Loucy (cell line): ENCODE results near the gene TASP1.

ENCODE experiments used
- H2AFZ ChIP-seq: fragments of 200-600 bp; sonication (generic); 2 replicates; pipeline ENCODE4 v1.6.0; 2016; ENCODE audit warnings: antibody characterized with exemption, mild to moderate bottlenecking, low read length, moderate library complexity
- H3F3A ChIP-seq: fragments of 200-600 bp; 2 replicates; pipeline ENCODE4 v1.6.0; 2016; ENCODE audit warnings: antibody characterized with exemption, low read depth, mild to moderate bottlenecking
- H3K27me3 ChIP-seq: fragments of 200-600 bp; sonication (generic); 2 replicates; pipeline ENCODE4 v1.6.1; 2014; ENCODE audit warnings: low read length, mild to moderate bottlenecking; ENCODE audit not compliant: insufficient read depth, poor library complexity, severe bottlenecking
- H3K36me3 ChIP-seq: fragments of 200-600 bp; sonication (generic); 2 replicates; pipeline ENCODE4 v1.6.1; 2016; ENCODE audit warnings: low read length; ENCODE audit not compliant: insufficient read depth
- H3K4me1 ChIP-seq: fragments of 200-600 bp; sonication (generic); 2 replicates; pipeline ENCODE4 v1.5.1; 2014; ENCODE audit warnings: low read length, mild to moderate bottlenecking; ENCODE audit not compliant: insufficient read depth, poor library complexity, severe bottlenecking
- H3K4me2 ChIP-seq: fragments of 200-600 bp; sonication (generic); 2 replicates; pipeline ENCODE4 v1.6.0; 2014; ENCODE audit warnings: antibody characterized with exemption, low read length, low read depth, mild to moderate bottlenecking; ENCODE audit not compliant: poor library complexity, severe bottlenecking
- H3K4me3 ChIP-seq: fragments of 200-600 bp; sonication (generic); 2 replicates; pipeline ENCODE4 v1.5.1; 2014; ENCODE audit warnings: low read length, mild to moderate bottlenecking, mixed read lengths; ENCODE audit not compliant: poor library complexity, severe bottlenecking
- H3K79me2 ChIP-seq: fragments of 200-600 bp; sonication (generic); 2 replicates; pipeline ENCODE4 v1.6.1; 2014; ENCODE audit warnings: low read length; ENCODE audit not compliant: insufficient read depth
- H3K9ac ChIP-seq: fragments of 200-600 bp; sonication (generic); 2 replicates; pipeline ENCODE4 v1.6.0; 2014; ENCODE audit warnings: mild to moderate bottlenecking, low read depth, low read length, moderate library complexity; ENCODE audit not compliant: poor library complexity, severe bottlenecking
- H3K9me2 ChIP-seq: fragments of 200-600 bp; sonication (generic); replicated peaks from 2 replicates; pipeline ENCODE4 v1.6.1; 2016; ENCODE audit warnings: low read depth, low read length, mixed read lengths
- H3K9me3 ChIP-seq: fragments of 200-600 bp; sonication (generic); 2 replicates; pipeline ENCODE4 v1.6.1; 2014; ENCODE audit warnings: mild to moderate bottlenecking, antibody characterized with exemption, low read length, low read depth; ENCODE audit not compliant: insufficient read depth
- H4K20me1 ChIP-seq: fragments of 200-600 bp; sonication (generic); 2 replicates; pipeline ENCODE4 v1.6.0; 2014; ENCODE audit warnings: antibody characterized with exemption, low read length, mild to moderate bottlenecking; ENCODE audit not compliant: insufficient read depth, poor library complexity, severe bottlenecking
- EZH2phosphoT487 ChIP-seq: fragments of 200-600 bp; IDR thresholded peaks from 2 replicates; pipeline ENCODE4 v1.6.1; 2018; ENCODE audit warnings: antibody characterized with exemption, mild to moderate bottlenecking, moderate library complexity, borderline replicate concordance
- TF ChIP-seq, protein P1 (sequence below): fragments of 200-600 bp; sonication (generic); conservative IDR thresholded peaks from 2 replicates; pipeline ENCODE4 v1.5.1; 2014; ENCODE audit warnings: mild to moderate bottlenecking, antibody characterized with exemption, low read length

Gene TASP1

DNA sequence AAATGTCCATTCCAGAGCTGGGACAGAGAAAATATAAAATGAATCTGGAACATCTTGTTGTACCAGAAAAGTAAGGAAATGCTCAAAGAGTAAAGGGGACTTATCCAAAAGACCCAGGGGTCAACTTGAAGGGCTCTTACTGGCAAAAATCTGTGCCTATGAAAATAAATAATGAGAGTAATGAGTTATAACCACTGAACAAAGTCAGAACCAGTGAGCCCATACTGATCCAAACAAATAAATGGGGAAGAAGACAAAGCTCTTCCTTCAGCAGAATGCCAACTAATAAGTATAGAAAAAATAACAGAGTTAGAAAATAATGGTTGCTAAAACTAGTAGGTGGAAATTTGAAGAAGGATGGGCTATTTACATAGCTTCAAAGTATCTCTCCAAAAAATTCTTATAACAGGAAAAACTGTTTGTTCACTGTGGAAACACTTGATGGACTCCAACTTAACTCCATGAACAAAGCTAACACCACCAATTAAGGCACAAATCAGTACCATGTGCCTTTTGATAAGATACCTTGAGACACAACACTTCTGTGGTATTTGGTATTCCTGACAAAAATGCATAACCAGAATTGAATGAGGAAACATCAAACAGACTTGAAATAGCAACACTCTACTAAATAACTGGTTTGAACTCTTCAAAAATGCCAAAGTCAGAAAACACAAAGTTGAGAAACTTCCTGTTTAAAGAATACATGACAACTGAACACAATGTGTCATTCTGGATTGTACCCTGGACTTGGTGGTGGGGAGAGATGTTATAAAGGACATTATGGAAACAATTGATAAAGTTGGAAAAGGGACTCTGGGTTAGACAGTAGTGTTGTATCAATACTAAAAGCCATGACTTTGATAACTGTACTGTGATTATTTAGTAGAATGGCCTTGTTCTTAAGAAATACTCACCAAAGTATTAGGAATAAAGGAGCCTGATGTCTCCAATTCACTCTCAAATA, 220.2 kb downstream of the TASP1 start:
- Histone ChIP-seq H2AFZ (no peak overlapping the region), H3K4me2 (no peak overlapping the region), H3K36me3 (peaks cover 7% of the 10 kb centered on the region; the same call in 1 of the 2 replicates), H3K9ac (no peak overlapping the region), H3K9me3 (no peaks in the 10 kb centered on the region), H4K20me1 (no peaks in the 10 kb centered on the region), H3F3A (no peaks in the 10 kb centered on the region), H3K4me1 (no peaks in the 10 kb centered on the region), H3K9me2 (no peaks in the 10 kb centered on the region), H3K4me3 (no peak overlapping the region), H3K27me3 (no peaks in the 10 kb centered on the region), H3K79me2 (no peaks in the 10 kb centered on the region)
- TF ChIP-seq EZH2phosphoT487: no peak
- TF ChIP-seq, protein P1, sequence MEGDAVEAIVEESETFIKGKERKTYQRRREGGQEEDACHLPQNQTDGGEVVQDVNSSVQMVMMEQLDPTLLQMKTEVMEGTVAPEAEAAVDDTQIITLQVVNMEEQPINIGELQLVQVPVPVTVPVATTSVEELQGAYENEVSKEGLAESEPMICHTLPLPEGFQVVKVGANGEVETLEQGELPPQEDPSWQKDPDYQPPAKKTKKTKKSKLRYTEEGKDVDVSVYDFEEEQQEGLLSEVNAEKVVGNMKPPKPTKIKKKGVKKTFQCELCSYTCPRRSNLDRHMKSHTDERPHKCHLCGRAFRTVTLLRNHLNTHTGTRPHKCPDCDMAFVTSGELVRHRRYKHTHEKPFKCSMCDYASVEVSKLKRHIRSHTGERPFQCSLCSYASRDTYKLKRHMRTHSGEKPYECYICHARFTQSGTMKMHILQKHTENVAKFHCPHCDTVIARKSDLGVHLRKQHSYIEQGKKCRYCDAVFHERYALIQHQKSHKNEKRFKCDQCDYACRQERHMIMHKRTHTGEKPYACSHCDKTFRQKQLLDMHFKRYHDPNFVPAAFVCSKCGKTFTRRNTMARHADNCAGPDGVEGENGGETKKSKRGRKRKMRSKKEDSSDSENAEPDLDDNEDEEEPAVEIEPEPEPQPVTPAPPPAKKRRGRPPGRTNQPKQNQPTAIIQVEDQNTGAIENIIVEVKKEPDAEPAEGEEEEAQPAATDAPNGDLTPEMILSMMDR: no peak

DNA sequence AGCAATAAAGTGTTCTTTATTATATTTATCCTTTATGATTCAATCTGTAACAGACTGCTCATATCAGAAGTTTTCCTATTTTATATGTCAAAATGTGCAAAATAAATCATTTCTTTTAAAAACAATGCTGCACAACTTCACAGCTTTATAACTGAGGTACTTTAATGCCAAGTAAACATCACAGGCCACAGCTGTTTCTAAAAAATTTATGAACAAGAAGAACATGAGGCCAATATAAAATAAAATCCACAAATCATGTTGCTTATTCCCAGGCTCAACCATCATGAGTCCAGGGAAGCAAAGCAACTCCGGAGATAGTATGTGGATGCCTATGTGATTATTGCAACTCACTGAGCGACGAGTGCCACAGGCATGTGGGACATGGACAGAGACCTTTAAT, 222.2 kb downstream of the TASP1 start:
- Histone ChIP-seq H3K9me2 (no peaks in the 10 kb centered on the region), H3F3A (no peaks in the 10 kb centered on the region), H3K36me3 (peaks cover 7% of the 10 kb centered on the region; the same call in 1 of the 2 replicates), H3K4me3 (no peak overlapping the region), H3K4me2 (no peak overlapping the region), H3K27me3 (no peaks in the 10 kb centered on the region), H3K9ac (no peak overlapping the region), H3K9me3 (no peaks in the 10 kb centered on the region), H4K20me1 (no peaks in the 10 kb centered on the region), H3K4me1 (no peaks in the 10 kb centered on the region), H2AFZ (no peak overlapping the region), H3K79me2 (no peaks in the 10 kb centered on the region)
- TF ChIP-seq EZH2phosphoT487: no peak
- TF ChIP-seq, protein P1: no peak

DNA sequence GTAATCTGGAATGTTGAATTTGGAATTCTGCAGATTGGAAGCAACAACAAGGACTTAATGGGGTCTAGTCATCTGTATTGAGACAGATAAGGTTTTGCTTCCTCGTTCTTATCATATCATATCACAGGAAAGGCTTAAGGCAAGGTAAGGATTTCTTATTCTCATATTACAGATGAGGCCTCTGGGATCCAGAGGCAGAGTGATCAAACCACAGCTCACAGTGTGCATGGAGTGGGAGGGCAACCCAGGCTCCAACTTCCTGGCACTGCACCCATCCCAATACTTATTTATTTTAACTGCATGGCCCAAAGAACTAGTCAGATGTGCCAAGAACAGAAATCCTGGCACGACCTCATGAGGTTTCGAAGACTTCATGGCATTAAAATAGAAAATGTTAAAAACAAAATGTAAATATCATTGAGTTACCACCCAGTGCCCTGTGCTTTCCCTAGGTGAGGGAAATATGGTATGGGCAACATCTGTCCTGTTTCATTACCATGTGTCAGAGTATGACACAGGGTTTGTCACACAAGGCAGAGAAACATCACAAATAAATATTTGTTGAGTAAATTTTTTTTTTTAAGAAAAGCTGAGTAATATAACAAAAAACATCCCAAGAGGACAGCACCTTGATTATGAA, 225.8 kb downstream of the TASP1 start:
- no peak overlapping the region for H2AFZ ChIP-seq
- H4K20me1 ChIP-seq: no peaks in the 10 kb centered on the region
- no peaks in the 10 kb centered on the region for H3K27me3 ChIP-seq
- H3K4me2 ChIP-seq: no peak overlapping the region
- H3K4me1 ChIP-seq: no peaks in the 10 kb centered on the region
- H3K9ac ChIP-seq: no peak overlapping the region
- H3K79me2 ChIP-seq: no peaks in the 10 kb centered on the region
- H3K9me3 ChIP-seq: no peaks in the 10 kb centered on the region
- H3F3A ChIP-seq: no peaks in the 10 kb centered on the region
- no peak for TF ChIP-seq EZH2phosphoT487
- no peak overlapping the region for H3K4me3 ChIP-seq
- no peaks in the 10 kb centered on the region for H3K9me2 ChIP-seq
- peaks cover 7% of the 10 kb centered on the region; the same call in 1 of the 2 replicates for H3K36me3 ChIP-seq
